ENCODE measurements around the gene CDH13.

CDH13 gene

DNA sequence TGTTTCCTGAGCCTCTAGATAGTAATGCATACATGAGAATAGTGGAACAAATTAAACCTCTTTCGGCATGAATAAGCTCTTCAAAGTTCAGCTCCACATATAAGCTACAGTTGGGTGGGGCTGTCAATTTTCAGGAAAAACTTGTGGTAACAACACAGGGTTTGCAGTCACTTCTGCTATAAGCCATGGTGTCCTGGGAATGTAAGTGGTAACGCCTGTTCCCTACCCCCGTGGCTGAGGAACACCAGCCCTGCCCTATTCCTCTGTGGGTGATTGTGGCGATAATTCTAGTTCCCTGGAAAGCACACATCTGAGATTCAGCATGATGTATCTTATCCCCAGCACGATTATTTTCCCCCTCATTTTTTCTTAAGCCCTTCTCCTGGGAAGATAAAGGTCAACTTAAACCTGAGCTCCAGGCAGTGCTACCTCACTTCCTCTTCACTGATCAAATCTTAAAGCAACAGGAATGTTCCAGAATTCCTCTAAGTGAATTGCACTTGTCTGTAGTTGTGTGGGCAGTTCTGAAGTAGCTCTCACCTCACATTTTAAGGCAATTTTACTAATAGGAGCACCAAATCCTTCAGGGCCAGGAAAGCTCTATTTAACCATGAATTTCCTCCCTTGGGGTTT, 680.3 kb downstream of the CDH13 start:
- no peaks in the 10 kb centered on the region for H3K9me3 ChIP-seq (replicated peaks; ENCODE audit: low read length)
- H3K4me2 ChIP-seq (ENCODE audit: low read length): no peak overlapping the region
- no peak overlapping the region for H3K4me3 ChIP-seq (ENCODE audit: low read length)
- H3K9ac ChIP-seq (ENCODE audit: low read depth, low read length): no peak overlapping the region
- H3K4me1 ChIP-seq (ENCODE audit: control insufficient read depth, insufficient read depth, low read length): peaks cover 10% of the 10 kb centered on the region
- no peaks in the 10 kb centered on the region for H3K27me3 ChIP-seq (ENCODE audit: control insufficient read depth, insufficient read depth, low read length)
- H3K36me3 ChIP-seq (ENCODE audit: insufficient read depth, low read length): no peaks in the 10 kb centered on the region

DNA sequence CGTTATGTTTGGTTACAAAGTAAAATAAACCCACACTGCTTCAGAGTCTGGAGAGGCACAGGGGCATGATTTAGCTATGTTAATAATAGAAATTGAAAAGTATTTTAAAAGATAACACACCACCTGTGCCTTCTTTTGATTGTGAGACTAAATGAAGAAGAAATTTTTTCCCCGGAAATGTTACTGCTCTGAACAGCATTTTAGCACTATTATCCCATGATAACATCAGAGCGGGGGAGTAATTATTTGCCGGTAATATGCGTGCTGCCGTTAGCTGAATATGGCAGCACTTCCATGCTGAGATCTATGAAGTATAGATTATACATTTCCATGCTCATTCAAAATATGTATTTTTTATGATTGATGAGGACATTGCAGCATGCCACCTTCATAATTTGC, 680.8 kb downstream of the CDH13 start:
- Histone ChIP-seq H3K9me3 (replicated peaks; ENCODE audit: low read length) (no peaks in the 10 kb centered on the region), H3K36me3 (ENCODE audit: insufficient read depth, low read length) (no peaks in the 10 kb centered on the region), H3K9ac (ENCODE audit: low read depth, low read length) (no peak overlapping the region), H3K4me2 (ENCODE audit: low read length) (no peak overlapping the region), H3K4me3 (ENCODE audit: low read length) (no peak overlapping the region), H3K4me1 (ENCODE audit: control insufficient read depth, insufficient read depth, low read length) (peaks cover 10% of the 10 kb centered on the region), H3K27me3 (ENCODE audit: control insufficient read depth, insufficient read depth, low read length) (no peaks in the 10 kb centered on the region)

DNA sequence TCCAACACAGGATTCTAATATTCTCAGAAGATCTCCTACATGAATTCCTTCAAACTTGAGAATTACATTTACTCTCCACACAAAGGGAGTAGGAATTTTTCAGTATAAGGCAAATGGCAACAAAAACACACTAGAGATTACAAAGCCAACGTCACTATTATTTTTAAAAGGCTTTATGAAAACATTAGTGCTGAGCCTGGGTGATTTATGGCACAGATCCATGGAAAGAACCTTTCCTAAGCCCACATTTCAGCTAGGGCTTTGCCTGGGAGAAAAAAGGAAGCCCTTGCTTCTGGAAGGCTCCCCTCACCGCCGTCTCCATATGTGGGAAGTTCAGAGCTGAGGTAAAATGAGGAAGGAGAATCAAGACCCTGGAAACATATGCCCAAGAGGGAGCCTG, 681.6 kb downstream of the CDH13 start:
- Histone ChIP-seq H3K4me2 (ENCODE audit: low read length) (no peak overlapping the region), H3K4me1 (ENCODE audit: control insufficient read depth, insufficient read depth, low read length) (peaks cover 10% of the 10 kb centered on the region), H3K4me3 (ENCODE audit: low read length) (no peak overlapping the region), H3K27me3 (ENCODE audit: control insufficient read depth, insufficient read depth, low read length) (no peaks in the 10 kb centered on the region), H3K9ac (ENCODE audit: low read depth, low read length) (no peak overlapping the region), H3K9me3 (replicated peaks; ENCODE audit: low read length) (no peaks in the 10 kb centered on the region), H3K36me3 (ENCODE audit: insufficient read depth, low read length) (no peaks in the 10 kb centered on the region)

DNA sequence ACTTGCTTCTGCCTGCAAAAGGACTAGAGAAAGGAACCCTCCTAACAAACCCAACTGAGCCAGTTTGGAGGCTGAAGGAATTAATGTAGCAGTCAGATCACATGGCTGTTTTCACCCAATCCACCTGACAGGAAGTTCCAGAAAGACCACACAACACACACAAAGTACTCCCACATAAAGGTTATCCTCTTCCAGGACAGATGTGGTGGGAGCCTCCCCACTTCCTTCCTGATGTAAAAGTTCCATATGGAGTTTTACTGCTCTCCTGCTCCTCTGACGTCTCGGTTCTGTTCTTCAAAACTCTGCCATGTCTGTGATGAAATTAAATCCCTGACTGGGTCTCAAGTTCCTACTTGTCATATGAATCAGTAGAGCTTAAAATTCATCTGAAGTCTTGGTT, 684.0 kb downstream of the CDH13 start:
- Histone ChIP-seq H3K4me2 (ENCODE audit: low read length) (no peak overlapping the region), H3K9me3 (replicated peaks; ENCODE audit: low read length) (no peaks in the 10 kb centered on the region), H3K4me1 (ENCODE audit: control insufficient read depth, insufficient read depth, low read length) (no peaks in the 10 kb centered on the region), H3K4me3 (ENCODE audit: low read length) (no peak overlapping the region), H3K36me3 (ENCODE audit: insufficient read depth, low read length) (no peaks in the 10 kb centered on the region), H3K9ac (ENCODE audit: low read depth, low read length) (no peak overlapping the region), H3K27me3 (ENCODE audit: control insufficient read depth, insufficient read depth, low read length) (no peaks in the 10 kb centered on the region)

DNA sequence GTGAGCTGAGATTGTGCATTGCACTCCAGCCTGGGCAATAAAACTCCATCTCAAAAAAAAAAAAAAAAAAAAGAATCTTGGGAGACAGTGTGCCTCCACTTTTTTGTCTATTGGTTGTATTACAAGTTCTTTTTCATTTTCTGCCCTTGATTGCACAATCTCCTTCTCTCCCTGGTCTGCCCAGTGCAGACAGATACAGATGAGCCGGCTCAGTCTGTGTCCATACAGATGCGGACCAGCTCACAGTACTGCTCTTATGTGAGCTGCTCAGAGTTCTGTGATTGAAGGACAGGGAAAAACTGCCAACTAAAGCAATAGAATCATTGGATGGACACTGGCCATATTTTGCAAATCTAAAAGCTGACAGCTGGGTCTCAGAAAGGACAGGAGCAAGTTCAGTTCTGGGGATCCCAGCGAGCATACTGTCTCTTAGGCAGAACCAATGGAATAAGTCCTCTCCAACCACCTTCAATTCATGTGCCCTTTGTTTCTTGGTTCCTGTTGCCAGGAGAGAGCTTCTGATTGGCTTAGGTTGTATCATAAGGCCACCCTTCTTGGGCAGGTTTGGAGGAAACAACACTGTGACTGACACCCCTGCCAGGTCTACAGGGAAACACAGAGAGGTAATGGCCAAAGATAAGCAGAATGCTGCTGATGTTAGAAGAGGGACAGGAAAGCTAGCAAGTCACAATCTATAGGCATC, 685.4 kb downstream of the CDH13 start:
- Histone ChIP-seq H3K4me3 (ENCODE audit: low read length) (no peak overlapping the region), H3K36me3 (ENCODE audit: insufficient read depth, low read length) (no peaks in the 10 kb centered on the region), H3K9ac (ENCODE audit: low read depth, low read length) (no peak overlapping the region), H3K4me2 (ENCODE audit: low read length) (no peak overlapping the region), H3K27me3 (ENCODE audit: control insufficient read depth, insufficient read depth, low read length) (no peaks in the 10 kb centered on the region), H3K4me1 (ENCODE audit: control insufficient read depth, insufficient read depth, low read length) (no peaks in the 10 kb centered on the region), H3K9me3 (replicated peaks; ENCODE audit: low read length) (no peaks in the 10 kb centered on the region)

DNA sequence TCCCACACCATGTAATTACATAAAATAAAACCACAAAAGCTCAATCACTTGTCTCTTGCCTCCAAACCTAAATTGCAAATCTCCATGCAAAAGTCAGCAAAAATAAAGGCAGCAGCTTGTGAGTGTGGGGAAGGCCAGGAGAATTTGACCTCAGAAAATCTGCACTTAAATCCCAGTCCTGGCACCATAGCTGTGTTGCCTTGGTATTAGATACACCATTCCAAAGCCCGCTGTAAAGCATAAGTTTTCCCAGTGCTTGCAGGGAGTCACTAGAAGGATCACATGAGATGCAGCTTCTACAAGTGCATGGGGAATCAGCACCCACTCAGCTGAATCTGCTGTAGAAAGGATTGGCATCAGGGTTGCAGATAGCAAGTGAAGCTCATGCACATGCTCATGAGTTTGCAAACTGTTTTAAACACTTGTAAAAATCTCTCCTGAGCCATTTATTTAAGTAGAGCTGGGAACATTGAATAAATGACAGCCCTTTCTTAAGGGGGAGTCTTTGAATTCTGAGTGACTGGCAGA, 686.0 kb downstream of the CDH13 start:
- H3K4me3 ChIP-seq (ENCODE audit: low read length): no peak overlapping the region
- H3K9ac ChIP-seq (ENCODE audit: low read depth, low read length): no peak overlapping the region
- H3K36me3 ChIP-seq (ENCODE audit: insufficient read depth, low read length): no peaks in the 10 kb centered on the region
- H3K4me1 ChIP-seq (ENCODE audit: control insufficient read depth, insufficient read depth, low read length): no peaks in the 10 kb centered on the region
- H3K27me3 ChIP-seq (ENCODE audit: control insufficient read depth, insufficient read depth, low read length): no peaks in the 10 kb centered on the region
- no peaks in the 10 kb centered on the region for H3K9me3 ChIP-seq (replicated peaks; ENCODE audit: low read length)
- no peak overlapping the region for H3K4me2 ChIP-seq (ENCODE audit: low read length)

DNA sequence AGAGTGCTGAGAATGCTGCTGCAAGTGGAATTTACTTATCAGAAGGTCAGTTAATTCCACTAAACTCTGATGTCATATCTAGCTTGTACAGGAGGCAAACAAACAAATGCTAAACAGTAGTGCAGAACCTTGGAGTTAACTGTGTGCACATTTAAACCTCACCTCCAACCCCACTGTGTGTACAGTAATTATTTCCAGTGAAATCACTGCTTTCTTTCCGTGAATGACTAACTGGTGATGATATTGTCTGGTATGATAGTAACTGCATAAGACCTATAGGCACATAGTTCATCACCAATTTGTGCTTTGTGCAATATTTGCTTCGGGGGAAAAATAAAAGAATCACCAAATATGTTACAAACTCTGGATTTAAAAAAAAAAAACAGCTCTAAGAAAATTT, 688.5 kb downstream of the CDH13 start:
- Histone ChIP-seq H3K4me3 (ENCODE audit: low read length) (no peak overlapping the region), H3K4me1 (ENCODE audit: control insufficient read depth, insufficient read depth, low read length) (no peaks in the 10 kb centered on the region), H3K27me3 (ENCODE audit: control insufficient read depth, insufficient read depth, low read length) (no peaks in the 10 kb centered on the region), H3K9me3 (replicated peaks; ENCODE audit: low read length) (no peaks in the 10 kb centered on the region), H3K9ac (ENCODE audit: low read depth, low read length) (no peak overlapping the region), H3K36me3 (ENCODE audit: insufficient read depth, low read length) (no peaks in the 10 kb centered on the region), H3K4me2 (ENCODE audit: low read length) (no peak overlapping the region)

DNA sequence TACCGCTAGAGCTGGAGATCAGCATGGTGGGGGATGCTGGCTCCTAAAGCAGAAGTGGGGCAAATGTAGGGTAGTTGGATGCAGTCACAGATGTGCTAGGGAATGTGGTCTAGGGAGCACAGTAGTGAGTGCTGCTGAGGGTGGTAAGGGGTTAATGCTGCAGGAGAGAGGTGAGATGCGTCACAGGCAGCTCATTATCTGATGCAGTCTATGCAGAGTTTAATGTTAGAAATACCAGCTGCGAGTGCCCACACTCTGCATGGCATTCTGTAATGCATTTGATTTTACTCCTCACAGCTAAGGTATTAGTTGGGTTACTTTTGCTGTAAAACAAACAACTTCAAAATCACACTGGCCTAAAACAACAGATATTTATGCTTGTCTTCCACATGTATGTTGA, 689.7 kb downstream of the CDH13 start:
- H3K4me1 ChIP-seq (ENCODE audit: control insufficient read depth, insufficient read depth, low read length): no peaks in the 10 kb centered on the region
- no peaks in the 10 kb centered on the region for H3K9me3 ChIP-seq (replicated peaks; ENCODE audit: low read length)
- no peak overlapping the region for H3K9ac ChIP-seq (ENCODE audit: low read depth, low read length)
- H3K4me3 ChIP-seq (ENCODE audit: low read length): no peak overlapping the region
- no peaks in the 10 kb centered on the region for H3K36me3 ChIP-seq (ENCODE audit: insufficient read depth, low read length)
- no peaks in the 10 kb centered on the region for H3K27me3 ChIP-seq (ENCODE audit: control insufficient read depth, insufficient read depth, low read length)
- H3K4me2 ChIP-seq (ENCODE audit: low read length): no peak overlapping the region

DNA sequence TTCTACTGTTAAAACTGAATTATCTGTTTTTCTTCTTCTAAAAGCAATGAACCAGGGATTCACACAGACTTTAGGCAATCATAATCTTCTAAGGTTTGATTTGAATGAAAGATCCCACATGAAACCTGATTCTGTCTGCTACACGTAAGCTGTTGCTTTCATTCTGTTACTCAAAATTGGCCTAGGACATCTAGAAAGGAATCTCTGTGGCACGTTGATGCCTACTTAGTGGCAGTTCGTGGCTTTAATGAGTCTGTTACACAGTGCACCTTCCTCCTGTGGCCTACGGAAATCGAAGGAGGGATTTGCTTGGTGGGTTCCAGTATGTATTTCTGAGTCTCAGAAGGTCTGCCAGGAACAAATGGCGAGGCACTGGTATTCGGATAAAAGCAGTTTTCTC, 691.6 kb downstream of the CDH13 start:
- H3K9me3 ChIP-seq (replicated peaks; ENCODE audit: low read length): no peaks in the 10 kb centered on the region
- no peaks in the 10 kb centered on the region for H3K27me3 ChIP-seq (ENCODE audit: control insufficient read depth, insufficient read depth, low read length)
- H3K36me3 ChIP-seq (ENCODE audit: insufficient read depth, low read length): no peaks in the 10 kb centered on the region
- no peak overlapping the region for H3K4me2 ChIP-seq (ENCODE audit: low read length)
- H3K4me1 ChIP-seq (ENCODE audit: control insufficient read depth, insufficient read depth, low read length): no peaks in the 10 kb centered on the region
- H3K9ac ChIP-seq (ENCODE audit: low read depth, low read length): no peak overlapping the region
- H3K4me3 ChIP-seq (ENCODE audit: low read length): no peak overlapping the region

DNA sequence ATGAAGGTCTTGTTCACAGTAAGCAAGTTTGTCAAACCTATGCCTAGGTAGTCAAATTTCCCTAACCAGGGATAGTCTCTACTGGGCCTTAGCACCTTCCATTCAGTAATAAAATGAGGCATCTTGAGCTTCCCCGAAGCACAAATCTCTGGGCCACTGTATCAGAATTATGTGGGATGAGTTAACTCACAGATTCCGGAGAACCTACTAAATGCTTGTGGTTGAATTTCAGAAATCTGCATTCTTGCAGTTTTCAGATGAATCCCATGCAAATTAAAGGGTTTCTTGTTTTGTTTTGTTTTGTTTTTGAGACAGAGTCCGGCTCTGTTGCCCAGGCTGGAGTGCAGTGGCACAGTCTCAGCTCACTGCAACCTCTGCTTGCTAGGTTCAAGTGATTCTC, 702.2 kb downstream of the CDH13 start:
- no peak overlapping the region for H3K4me3 ChIP-seq (ENCODE audit: low read length)
- H3K9ac ChIP-seq (ENCODE audit: low read depth, low read length): no peak overlapping the region
- no peak overlapping the region for H3K4me2 ChIP-seq (ENCODE audit: low read length)
- peaks cover 5% of the 10 kb centered on the region for H3K4me1 ChIP-seq (ENCODE audit: control insufficient read depth, insufficient read depth, low read length)
- no peaks in the 10 kb centered on the region for H3K36me3 ChIP-seq (ENCODE audit: insufficient read depth, low read length)
- H3K9me3 ChIP-seq (replicated peaks; ENCODE audit: low read length): no peaks in the 10 kb centered on the region
- no peaks in the 10 kb centered on the region for H3K27me3 ChIP-seq (ENCODE audit: control insufficient read depth, insufficient read depth, low read length)

DNA sequence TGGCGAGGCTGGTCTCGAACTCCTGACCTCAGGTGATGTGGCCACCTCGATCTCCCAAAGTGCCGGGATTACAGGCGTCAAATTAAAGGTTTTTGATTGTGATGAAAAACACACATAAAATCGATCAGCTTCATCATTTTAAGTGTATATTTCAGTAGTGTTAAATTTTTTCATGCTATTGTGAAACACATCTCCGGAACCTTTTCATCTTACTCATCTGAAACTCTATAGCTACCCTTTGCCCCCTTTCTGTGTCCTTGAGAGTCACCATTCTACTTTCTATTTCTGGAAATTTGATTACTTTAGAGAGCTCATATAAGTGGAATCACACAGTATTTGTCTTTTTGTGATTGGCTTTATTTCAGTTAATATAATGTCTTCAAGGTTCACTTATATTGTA, 702.7 kb downstream of the CDH13 start:
- Histone ChIP-seq H3K27me3 (ENCODE audit: control insufficient read depth, insufficient read depth, low read length) (no peaks in the 10 kb centered on the region), H3K36me3 (ENCODE audit: insufficient read depth, low read length) (no peaks in the 10 kb centered on the region), H3K9me3 (replicated peaks; ENCODE audit: low read length) (no peaks in the 10 kb centered on the region), H3K4me3 (ENCODE audit: low read length) (no peak overlapping the region), H3K4me2 (ENCODE audit: low read length) (no peak overlapping the region), H3K4me1 (ENCODE audit: control insufficient read depth, insufficient read depth, low read length) (peaks cover 5% of the 10 kb centered on the region), H3K9ac (ENCODE audit: low read depth, low read length) (no peak overlapping the region)

DNA sequence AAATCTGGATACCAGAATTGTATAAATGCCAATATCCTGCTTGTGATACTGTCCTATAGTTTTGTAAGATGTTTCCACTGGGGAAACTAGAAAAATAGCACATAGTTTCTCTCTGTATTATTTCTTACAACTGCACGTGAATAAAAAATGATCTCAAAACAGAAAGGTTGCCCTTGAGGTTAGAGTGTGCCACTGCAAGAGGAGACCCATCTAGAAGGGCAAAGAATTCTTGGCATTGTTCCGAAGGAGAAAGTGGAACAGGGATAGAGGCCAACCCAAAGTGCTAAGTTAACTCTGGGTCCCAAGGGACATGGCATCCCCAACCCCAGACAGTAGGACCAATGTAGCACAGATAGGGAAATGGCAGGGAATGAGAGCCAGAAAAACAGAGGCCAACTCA, 703.5 kb downstream of the CDH13 start:
- no peak overlapping the region for H3K9ac ChIP-seq (ENCODE audit: low read depth, low read length)
- no peaks in the 10 kb centered on the region for H3K36me3 ChIP-seq (ENCODE audit: insufficient read depth, low read length)
- peaks cover 5% of the 10 kb centered on the region for H3K4me1 ChIP-seq (ENCODE audit: control insufficient read depth, insufficient read depth, low read length)

More for the DNA sequence above, 703.5 kb downstream of the CDH13 start:
- no peaks in the 10 kb centered on the region for H3K9me3 ChIP-seq (replicated peaks; ENCODE audit: low read length)
- no peaks in the 10 kb centered on the region for H3K27me3 ChIP-seq (ENCODE audit: control insufficient read depth, insufficient read depth, low read length)
- no peak overlapping the region for H3K4me3 ChIP-seq (ENCODE audit: low read length)
- H3K4me2 ChIP-seq (ENCODE audit: low read length): no peak overlapping the region

Measured in skeletal muscle satellite cell (primary cell).